ENCODE measurements around the gene MAZ.

The MAZ gene

GRCh38 chr16:29831490-29831889, 25.2 kb downstream of the MAZ start:
- TF ChIP-seq, protein P1, sequence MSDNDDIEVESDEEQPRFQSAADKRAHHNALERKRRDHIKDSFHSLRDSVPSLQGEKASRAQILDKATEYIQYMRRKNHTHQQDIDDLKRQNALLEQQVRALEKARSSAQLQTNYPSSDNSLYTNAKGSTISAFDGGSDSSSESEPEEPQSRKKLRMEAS (IDR thresholded peaks at IDR 0.05), result no peak
- TF ChIP-seq ZBTB7A (IDR thresholded peaks at IDR 0.05; ENCODE audit: low read depth) (no peak), EP300 (IDR thresholded peaks at IDR 0.05; ENCODE audit: borderline replicate concordance) (no peak), TAF1 (IDR thresholded peaks at IDR 0.05; ENCODE audit: low read depth) (no peak), FOXM1 (IDR thresholded peaks at IDR 0.05; ENCODE audit: borderline replicate concordance, low read depth) (no peak), TCF12 (IDR thresholded peaks at IDR 0.05; ENCODE audit: low read depth) (no peak), TEAD4 (IDR thresholded peaks at IDR 0.05) (no peak), YY1 (IDR thresholded peaks at IDR 0.05; ENCODE audit: low read depth) (no peak), CEBPB (IDR thresholded peaks at IDR 0.05) (no peak), EGR1 (IDR thresholded peaks at IDR 0.05) (no peak), RAD21 (IDR thresholded peaks at IDR 0.05; ENCODE audit: low read depth) (no peak), REST (IDR thresholded peaks at IDR 0.05; ENCODE audit: low read depth) (no peak), NFIC (IDR thresholded peaks at IDR 0.05) (no peak), CREB1 (IDR thresholded peaks at IDR 0.05; ENCODE audit: low read depth) (no peak)
- TF ChIP-seq, protein P2, sequence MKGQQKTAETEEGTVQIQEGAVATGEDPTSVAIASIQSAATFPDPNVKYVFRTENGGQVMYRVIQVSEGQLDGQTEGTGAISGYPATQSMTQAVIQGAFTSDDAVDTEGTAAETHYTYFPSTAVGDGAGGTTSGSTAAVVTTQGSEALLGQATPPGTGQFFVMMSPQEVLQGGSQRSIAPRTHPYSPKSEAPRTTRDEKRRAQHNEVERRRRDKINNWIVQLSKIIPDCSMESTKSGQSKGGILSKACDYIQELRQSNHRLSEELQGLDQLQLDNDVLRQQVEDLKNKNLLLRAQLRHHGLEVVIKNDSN (IDR thresholded peaks at IDR 0.05), result no peak

DNA sequence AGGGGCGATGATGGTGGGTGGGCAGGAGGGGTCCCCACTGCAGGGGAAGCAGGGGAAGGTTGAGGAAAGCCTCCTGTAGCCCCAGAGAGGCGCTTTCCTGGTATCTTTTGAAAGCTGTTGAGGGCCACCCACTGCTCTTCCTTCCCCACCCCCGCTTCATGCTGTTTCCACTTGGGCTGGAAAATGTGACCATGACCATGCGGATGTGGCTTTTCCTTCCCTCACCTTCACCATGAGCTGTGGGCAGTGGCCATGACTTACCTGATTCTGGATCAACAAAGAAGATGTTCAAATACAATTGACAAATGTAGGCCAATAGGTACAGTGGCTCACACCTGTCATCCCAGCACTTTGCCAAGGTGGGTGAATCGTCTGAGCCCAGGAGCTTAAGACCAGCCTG, 27.8 kb downstream of the MAZ start:
- no peak for TF ChIP-seq ZBTB7A (IDR thresholded peaks at IDR 0.05; ENCODE audit: low read depth)
- no peak for TF ChIP-seq YY1 (IDR thresholded peaks at IDR 0.05; ENCODE audit: low read depth)
- no peak for TF ChIP-seq EGR1 (IDR thresholded peaks at IDR 0.05)

DNA sequence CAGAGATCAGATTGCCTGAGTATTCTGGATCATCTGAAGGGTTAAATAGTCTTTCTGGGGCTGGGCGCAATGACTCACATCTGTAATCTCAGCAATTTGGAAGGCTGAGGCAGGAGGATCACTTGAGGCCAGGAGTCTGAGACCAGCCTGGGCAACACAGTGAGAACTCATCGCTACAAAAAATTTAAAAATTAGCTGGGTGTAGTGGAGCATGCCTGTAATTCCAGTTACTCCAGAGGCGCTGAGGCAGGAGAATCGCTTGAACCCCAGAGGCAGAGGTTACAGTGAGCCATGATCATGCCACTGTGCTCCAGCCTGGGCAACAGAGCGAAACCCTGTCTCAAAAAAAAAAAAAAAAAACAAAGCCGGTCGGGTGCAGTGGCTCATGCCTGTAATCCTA, 29.6 kb downstream of the MAZ start:
- TF ChIP-seq CREB1 (IDR thresholded peaks at IDR 0.05; ENCODE audit: low read depth) (no peak), NFIC (IDR thresholded peaks at IDR 0.05) (no peak), RAD21 (IDR thresholded peaks at IDR 0.05; ENCODE audit: low read depth) (no peak)

GRCh38 chr16:29836623-29837022, 30.3 kb downstream of the MAZ start:
- TF ChIP-seq NFIC (IDR thresholded peaks at IDR 0.05), result no peak
- TF ChIP-seq FOXM1 (IDR thresholded peaks at IDR 0.05; ENCODE audit: borderline replicate concordance, low read depth), result no peak
- TF ChIP-seq CREB1 (IDR thresholded peaks at IDR 0.05; ENCODE audit: low read depth), result no peak
- no peak for TF ChIP-seq YY1 (IDR thresholded peaks at IDR 0.05; ENCODE audit: low read depth)
- TF ChIP-seq EGR1 (IDR thresholded peaks at IDR 0.05), result no peak
- no peak for TF ChIP-seq TEAD4 (IDR thresholded peaks at IDR 0.05)
- no peak for TF ChIP-seq RAD21 (IDR thresholded peaks at IDR 0.05; ENCODE audit: low read depth)
- TF ChIP-seq, protein P1 (IDR thresholded peaks at IDR 0.05), result no peak
- no peak for TF ChIP-seq REST (IDR thresholded peaks at IDR 0.05; ENCODE audit: low read depth)
- no peak for TF ChIP-seq TCF12 (IDR thresholded peaks at IDR 0.05; ENCODE audit: low read depth)
- TF ChIP-seq, protein P2 (IDR thresholded peaks at IDR 0.05), result no peak
- no peak for TF ChIP-seq ZBTB7A (IDR thresholded peaks at IDR 0.05; ENCODE audit: low read depth)
- TF ChIP-seq EP300 (IDR thresholded peaks at IDR 0.05; ENCODE audit: borderline replicate concordance), result no peak
- no peak for TF ChIP-seq CEBPB (IDR thresholded peaks at IDR 0.05)
- no peak for TF ChIP-seq TAF1 (IDR thresholded peaks at IDR 0.05; ENCODE audit: low read depth)

DNA sequence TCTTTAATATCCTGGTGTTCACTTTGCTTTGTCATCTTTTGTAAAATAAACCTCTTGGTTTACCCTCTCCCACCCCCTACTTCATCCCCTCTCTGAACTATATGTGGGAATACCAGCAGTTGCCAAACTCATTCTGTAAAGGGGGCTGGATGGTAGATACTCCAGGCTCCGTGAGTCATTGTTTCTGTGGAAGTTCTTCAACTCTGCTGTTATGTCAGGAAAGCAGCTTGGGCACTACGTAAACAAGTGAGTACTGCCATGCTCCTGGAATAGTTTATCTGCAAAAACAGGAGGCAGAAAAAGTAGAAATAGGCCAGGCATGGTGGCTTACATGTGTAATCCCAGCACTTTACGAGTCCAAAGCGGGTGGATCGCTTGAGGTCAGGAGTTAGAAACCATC, 31.5 kb downstream of the MAZ start:
- TF ChIP-seq TEAD4 (IDR thresholded peaks at IDR 0.05), result no peak

DNA sequence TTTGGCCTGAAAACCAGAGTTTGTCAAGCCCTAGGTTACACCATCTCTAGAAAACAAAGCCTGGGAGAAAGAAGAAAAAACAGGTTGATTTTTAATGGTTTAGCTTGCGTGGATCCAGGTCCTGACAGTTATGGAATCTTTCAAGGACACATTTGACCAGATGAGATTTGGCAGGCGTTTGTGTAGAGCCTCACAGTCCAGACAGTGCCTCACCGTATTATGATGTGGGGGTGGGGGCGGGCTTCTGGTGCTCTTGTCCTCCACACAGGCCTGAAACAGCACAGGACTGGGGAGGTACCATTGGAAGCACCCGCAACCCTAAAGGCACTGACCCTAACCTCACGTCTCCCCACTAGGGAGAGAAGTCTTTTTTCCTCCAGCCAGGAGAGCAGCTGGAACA, 33.5 kb downstream of the MAZ start:
- TF ChIP-seq FOXM1 (IDR thresholded peaks at IDR 0.05; ENCODE audit: borderline replicate concordance, low read depth), result no peak
- TF ChIP-seq CREB1 (IDR thresholded peaks at IDR 0.05; ENCODE audit: low read depth), result no peak
- TF ChIP-seq, protein P2 (IDR thresholded peaks at IDR 0.05), result no peak
- no peak for TF ChIP-seq TCF12 (IDR thresholded peaks at IDR 0.05; ENCODE audit: low read depth)
- TF ChIP-seq YY1 (IDR thresholded peaks at IDR 0.05; ENCODE audit: low read depth), result no peak
- TF ChIP-seq EP300 (IDR thresholded peaks at IDR 0.05; ENCODE audit: borderline replicate concordance), result no peak
- TF ChIP-seq EGR1 (IDR thresholded peaks at IDR 0.05), result no peak
- TF ChIP-seq TEAD4 (IDR thresholded peaks at IDR 0.05), result no peak
- no peak for TF ChIP-seq TAF1 (IDR thresholded peaks at IDR 0.05; ENCODE audit: low read depth)
- no peak for TF ChIP-seq NFIC (IDR thresholded peaks at IDR 0.05)
- TF ChIP-seq ZBTB7A (IDR thresholded peaks at IDR 0.05; ENCODE audit: low read depth), result no peak

All from Ishikawa (cell line).